GM12875 (cell line): ENCODE measurements around the gene GSC2.

Source experiments
- H3K4me3 ChIP-seq: one replicate; pipeline ENCODE4 v1.5.1; 2011; ENCODE audit warnings: low read depth, low read length, control low read depth
- CTCF ChIP-seq: IDR thresholded peaks from 2 replicates; pipeline ENCODE4 v1.5.1; 2011; ENCODE audit warnings: low read depth, mild to moderate bottlenecking, control low read depth, inconsistent platforms, low read length, moderate library complexity, borderline replicate concordance; ENCODE audit not compliant: insufficient read depth

The GSC2 gene

GRCh38 chr22:19176732-19177131, 26.6 kb upstream of the GSC2 start:
- no peak overlapping the region for H3K4me3 ChIP-seq
- TF ChIP-seq CTCF = no peak

- no peak overlapping the region for H3K4me3 ChIP-seq
- no peak for TF ChIP-seq CTCF
These were observed 26.1 kb upstream of the GSC2 start for GRCh38 chr22:19176175-19176643.

GRCh38 chr22:19175602-19176174, 25.6 kb upstream of the GSC2 start:
- TF ChIP-seq CTCF = no peak

GRCh38 chr22:19175026-19175601, 25.0 kb upstream of the GSC2 start:
- H3K4me3 ChIP-seq = no peak overlapping the region
- no peak for TF ChIP-seq CTCF

More at GRCh38 chr22:19175602-19176174, 25.6 kb upstream of the GSC2 start:
- H3K4me3 ChIP-seq = no peak overlapping the region

GRCh38 chr22:19174106-19175025, 24.3 kb upstream of the GSC2 start:
- peak overlapping the region; percentile 26 for H3K4me3 ChIP-seq
- TF ChIP-seq CTCF = no peak

GRCh38 chr22:19173047-19174035, 23.2 kb upstream of the GSC2 start:
- H3K4me3 ChIP-seq = peak overlapping the region; percentile 26

More at GRCh38 chr22:19173047-19174035, 23.2 kb upstream of the GSC2 start:
- no peak for TF ChIP-seq CTCF
